Activated CD4-positive, alpha-beta T cell treated with anti-CD3 and anti-CD28 coated beads, Interleukin-2, amount 50 U/mL, for 24 hours (primary cell): ENCODE data around the gene TNKS1BP1.

Source experiments
- DNase-seq, 2 donors: peaks; one replicate each; pipeline ENCODE4 v3.0.0-alpha.2; 2020; ENCODE audit warnings: low read depth in 1 of 2, low spot score in 1 of 2

Gene TNKS1BP1

DNA sequence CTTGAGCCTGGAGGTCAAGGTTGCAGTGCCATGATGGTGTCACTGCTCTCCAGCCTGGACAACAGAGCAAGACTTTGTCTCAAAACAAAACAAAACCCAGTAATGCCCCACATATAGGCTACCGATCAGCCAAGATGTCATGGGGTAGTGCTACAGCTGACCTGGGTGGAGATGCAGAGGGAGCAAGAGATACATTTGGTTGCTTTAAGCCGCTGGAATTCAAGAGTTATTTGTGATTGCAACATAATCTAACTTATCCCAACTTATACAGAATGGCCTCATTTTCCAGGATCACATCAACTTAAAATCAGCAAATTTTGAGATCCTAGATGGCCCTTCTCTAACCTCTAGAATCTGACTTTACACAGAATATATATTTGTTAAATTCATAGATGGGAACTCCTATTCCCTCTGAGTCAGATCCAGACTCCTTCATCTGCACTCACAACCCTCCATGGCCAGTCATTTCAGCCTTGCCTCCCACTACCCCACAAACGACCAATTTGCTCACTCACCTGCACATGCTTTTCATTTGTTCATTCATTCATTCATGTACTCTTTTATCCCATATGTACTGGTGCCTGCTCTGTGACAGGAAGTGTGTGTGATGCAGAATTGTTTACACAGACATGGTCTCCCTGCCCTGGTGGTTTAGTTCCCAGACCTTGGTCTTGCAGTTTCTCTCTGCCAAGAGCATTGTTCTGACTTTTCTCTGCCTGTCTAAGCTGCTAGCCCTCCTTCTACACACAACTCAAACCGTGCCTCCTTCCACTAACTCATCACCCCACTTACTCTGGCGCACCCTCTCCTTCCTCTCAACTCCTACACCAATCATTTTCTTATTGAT, 63.6 kb downstream of the TNKS1BP1 start:
- DNase-seq, result no peak

- no peak for DNase-seq
These were observed 68.6 kb downstream of the TNKS1BP1 start for GRCh38 chr11:57256119-57256518.

GRCh38 chr11:57255618-57256017, 69.1 kb downstream of the TNKS1BP1 start:
- no peak for DNase-seq

DNA sequence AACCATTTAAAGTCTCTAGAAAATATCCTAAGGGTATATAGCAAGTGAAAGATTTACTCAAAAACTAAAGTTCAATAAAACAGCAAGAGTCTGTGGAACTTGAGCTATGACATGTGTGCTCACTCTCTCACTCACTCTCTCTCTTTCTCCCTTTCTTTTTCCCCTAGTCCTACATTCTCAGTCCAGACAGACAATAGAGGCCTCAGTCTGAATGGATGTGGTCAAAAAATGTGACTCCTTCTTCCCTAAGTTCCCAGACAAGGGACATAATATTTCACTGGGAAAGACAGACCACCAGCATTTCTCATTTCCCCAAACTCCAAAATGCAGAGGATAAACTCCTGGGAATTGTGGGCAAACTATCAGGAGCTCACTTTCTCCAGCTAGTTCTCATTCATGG, 70.1 kb downstream of the TNKS1BP1 start:
- no peak for DNase-seq

- DNase-seq, result no peak
These were observed 73.2 kb downstream of the TNKS1BP1 start for GRCh38 chr11:57251491-57252104.

GRCh38 chr11:57251037-57251436, 73.7 kb downstream of the TNKS1BP1 start:
- DNase-seq, result no peak
